ENCODE results near the gene NKIRAS2. TPM values are rescaled to one million over a fixed set of nuclear protein-coding genes. Genes with fewer than 3 reads are reported as not detected.

NKIRAS2 gene
- total and polyA plus RNA-seq, 2 of the 13 experiments (the other 11 are each of a cell fraction or from before 2014, with no cell fraction given), result 27.9 to 42.0 TPM

- Histone ChIP-seq H3K4me2 (ENCODE audit: low read depth, low read length) (no peak overlapping the region), H3K36me3 (replicated peaks in 1 of 2; ENCODE audit: control insufficient read depth in 1 of 2, insufficient read depth in 2 of 2, low read length in 2 of 2) (peaks cover 49 to 85% of the 10 kb centered on the region in 2 experiments), H4K20me1 (ENCODE audit: insufficient read depth, low read length) (no peaks in the 10 kb centered on the region; the same call in 1 of the 2 replicates), H3K4me1 (ENCODE audit: insufficient read depth, low read length) (peaks cover 36% of the 10 kb centered on the region), H3K4me3 (replicated peaks in 1 of 3; ENCODE audit: insufficient read depth in 1 of 3, low read depth in 2 of 3, low read length in 3 of 3) (no peak overlapping the region), H3K9me3 (ENCODE audit: low read length) (no peaks in the 10 kb centered on the region), H3K27me3 (ENCODE audit: control insufficient read depth in 1 of 2, insufficient read depth in 2 of 2, low read length in 2 of 2) (no peaks in the 10 kb centered on the region), H3K9ac (ENCODE audit: insufficient read depth, low read depth, low read length) (no peak overlapping the region), H3K79me2 (ENCODE audit: insufficient read depth, low read length) (no peaks in the 10 kb centered on the region), H2AFZ (ENCODE audit: low read length) (no peak overlapping the region), H3K27ac (ENCODE audit: extremely low read length, insufficient read depth, low read length) (no peak overlapping the region)
- FAIRE-seq (no peak), DNase-seq (ENCODE audit: low spot score) (no peak), ATAC-seq (no peak)
- in situ Hi-C loops (cut with HindIII; ENCODE audit: extremely low pct_ligation_motif_present, low pct_unique_long_range_greater_than_20kb), result no loop called here
- 100% methylated on average over 3 of the region's 3 CpGs for WGBS (ENCODE audit: low lambda C conversion rate)
- TF ChIP-seq ATF4 (CRISPR knock-in tag; IDR thresholded peaks at IDR 0.05) (peak; percentile 40 to 58; a peak in 2 of 4 replicates), ZNF720 (CRISPR knock-in tag; IDR thresholded peaks at IDR 0.05) (no peak), ZNF577 (CRISPR knock-in tag; IDR thresholded peaks at IDR 0.05; ENCODE audit: borderline replicate concordance, low read depth) (no peak), POGK (CRISPR knock-in tag; conservative IDR thresholded peaks at IDR 0.05) (no peak), CEBPB (IDR thresholded peaks at IDR 0.05; ENCODE audit: borderline replicate concordance, low read depth, low read length) (peak; percentile 58), LRRFIP1 (CRISPR knock-in tag; conservative IDR thresholded peaks at IDR 0.05) (no peak), ZNF3 (CRISPR knock-in tag; IDR thresholded peaks at IDR 0.05) (no peak), HOXA3 (CRISPR knock-in tag; IDR thresholded peaks at IDR 0.05) (no peak)
- no TSS peak for BruUV-seq (replicated peaks)
- intact Hi-C loops (cut with micrococcal nuclease; ENCODE audit: unreplicated experiment), result no loop called here
- ChIA-PET POLR2A (no interaction called here), CTCF (ENCODE audit: low intra/inter-chr PET ratio, low total read pairs) (no interaction called here)
These were observed 32.2 kb upstream of the NKIRAS2 start for GRCh38 chr17:41987642-41988041.

Measured in HepG2 (cell line).